NCI-H1048 (cell line): ENCODE measurements around the gene ZNF177.
"Not testable (repeated sequence)": the region's sequence is repeated elsewhere in the genome, so short reads cannot be mapped to it uniquely, and the experiment has no call there.

Experiments used
- DNase-seq: peaks from one replicate; lab custom pipeline; 2025; lab: John Stamatoyannopoulos, UW

The ZNF177 gene

DNA sequence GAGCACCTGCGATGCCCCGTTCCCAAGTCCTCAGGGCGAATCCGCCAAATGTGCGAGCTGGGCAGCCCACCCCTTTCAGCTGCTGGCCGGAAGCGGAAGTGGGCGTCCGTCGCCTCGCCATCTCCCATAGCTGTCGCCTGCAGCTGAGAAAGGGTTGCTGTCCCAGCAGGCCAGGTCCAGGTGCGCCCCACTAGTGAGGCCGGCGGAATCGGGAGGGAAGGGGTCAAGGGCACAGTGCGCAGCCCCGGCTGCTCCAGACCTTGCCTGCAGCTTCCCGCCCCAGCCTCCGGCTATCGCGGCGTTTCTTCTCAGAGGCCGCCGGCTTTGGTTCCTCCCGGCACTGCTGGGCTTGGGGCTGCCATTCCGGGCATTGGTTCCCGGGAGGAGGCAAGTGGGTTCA lies at the start of gene ZNF177:
Gene ZNF177 (plus strand): TSS at position 109 of the 400 bp plus-strand sequence. CDS start 15,299 bp downstream, outside the sequence.
- DNase-seq: no peak

DNA sequence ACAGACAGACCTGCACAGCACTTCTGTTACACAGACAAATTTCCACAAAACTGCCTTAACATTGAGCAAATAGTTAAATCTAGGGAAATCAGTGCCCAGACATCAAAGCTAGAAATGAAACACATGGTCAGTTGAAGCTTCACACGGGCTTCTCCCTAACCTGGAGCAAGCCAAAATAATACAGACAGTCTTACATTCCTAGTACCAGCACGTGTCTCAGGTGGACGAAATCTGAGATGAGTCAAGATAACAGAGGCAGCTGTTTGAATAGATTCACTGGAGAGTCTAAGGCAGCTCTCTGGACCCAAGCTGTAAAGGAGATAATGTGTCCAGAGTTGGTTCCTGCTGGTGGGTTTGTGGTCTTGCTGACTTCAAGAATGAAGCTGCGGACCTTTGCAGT lies 49.1 kb upstream of the ZNF177 start:
- no peak for DNase-seq

DNA sequence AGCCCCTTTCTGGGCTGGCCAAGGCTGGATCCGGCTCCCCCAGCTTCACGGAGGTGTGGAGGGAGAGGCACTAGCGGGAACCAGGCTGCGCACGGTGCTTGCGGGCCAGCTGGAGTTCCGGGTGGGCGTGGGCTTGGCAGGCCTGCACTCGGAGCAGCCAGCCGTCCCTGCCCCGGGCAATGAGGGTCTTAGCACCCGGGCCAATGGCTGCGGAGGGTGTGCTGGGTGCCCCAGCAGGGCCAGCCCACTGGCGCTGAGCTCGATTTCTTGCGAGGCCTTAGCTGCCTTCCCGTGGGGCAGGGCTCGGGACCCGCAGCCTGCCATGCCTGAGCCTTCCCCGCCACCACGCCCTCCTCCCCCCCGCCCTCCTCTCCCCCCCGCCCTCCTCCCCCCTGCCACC lies 41.5 kb upstream of the ZNF177 start:
- DNase-seq: no peak

DNA sequence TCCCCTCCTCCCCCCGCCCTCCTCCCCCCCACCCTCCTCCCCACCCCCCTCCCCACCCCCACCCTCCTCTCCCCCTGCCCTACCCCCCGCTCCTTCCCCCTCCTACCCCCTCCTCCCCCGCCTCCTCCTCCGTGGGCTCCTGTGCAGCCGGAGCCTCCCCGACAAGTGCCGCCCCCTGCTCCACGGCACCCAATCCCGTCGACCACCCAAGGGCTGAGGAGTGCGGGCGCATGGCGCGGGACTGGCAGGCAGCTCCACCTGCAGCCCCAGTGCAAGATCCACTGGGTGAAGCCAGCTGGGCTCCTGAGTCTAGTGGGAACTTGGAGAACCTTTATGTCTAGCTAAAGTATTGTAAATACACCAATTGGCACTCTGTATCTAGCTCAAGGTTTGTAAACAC lies 41.1 kb upstream of the ZNF177 start:
- DNase-seq: not testable (repeated sequence)

DNA sequence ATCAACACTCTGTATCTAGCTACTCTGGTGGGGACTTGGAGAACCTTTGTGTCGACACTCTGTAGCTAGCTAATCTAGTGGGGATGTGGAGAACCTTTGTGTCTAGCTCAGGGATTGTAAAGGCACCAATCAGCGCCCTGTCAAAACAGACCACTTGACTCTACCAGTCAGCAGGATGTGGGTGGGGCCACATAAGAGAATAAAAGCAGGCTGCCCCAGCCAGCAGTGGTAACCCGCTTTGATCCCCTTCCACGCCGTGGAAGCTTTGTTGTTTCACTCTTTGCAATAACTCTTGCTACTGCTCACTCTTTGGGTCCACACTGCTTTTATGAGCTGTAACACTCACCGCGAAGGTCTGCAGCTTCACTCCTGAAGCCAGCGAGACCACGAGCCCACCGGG lies 40.6 kb upstream of the ZNF177 start:
- not testable (repeated sequence) for DNase-seq

DNA sequence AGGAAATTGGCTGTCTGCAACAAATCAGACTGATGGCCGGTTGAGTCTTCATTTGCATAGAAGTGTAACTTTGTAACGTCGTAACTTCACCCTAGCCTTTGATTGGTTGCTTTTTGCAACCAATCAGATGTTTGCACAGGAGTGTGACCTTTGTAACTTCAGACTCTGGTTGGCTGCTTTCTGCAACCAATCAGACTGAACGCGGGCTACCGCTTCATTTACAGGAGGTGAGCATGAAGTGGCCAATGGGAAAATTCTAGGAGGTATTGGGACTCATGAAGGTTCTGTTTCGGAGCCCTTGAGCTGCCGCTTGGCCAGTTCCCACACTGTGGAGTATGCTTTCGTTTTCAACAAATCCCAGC lies 39.3 kb upstream of the ZNF177 start:
- DNase-seq: no peak

DNA sequence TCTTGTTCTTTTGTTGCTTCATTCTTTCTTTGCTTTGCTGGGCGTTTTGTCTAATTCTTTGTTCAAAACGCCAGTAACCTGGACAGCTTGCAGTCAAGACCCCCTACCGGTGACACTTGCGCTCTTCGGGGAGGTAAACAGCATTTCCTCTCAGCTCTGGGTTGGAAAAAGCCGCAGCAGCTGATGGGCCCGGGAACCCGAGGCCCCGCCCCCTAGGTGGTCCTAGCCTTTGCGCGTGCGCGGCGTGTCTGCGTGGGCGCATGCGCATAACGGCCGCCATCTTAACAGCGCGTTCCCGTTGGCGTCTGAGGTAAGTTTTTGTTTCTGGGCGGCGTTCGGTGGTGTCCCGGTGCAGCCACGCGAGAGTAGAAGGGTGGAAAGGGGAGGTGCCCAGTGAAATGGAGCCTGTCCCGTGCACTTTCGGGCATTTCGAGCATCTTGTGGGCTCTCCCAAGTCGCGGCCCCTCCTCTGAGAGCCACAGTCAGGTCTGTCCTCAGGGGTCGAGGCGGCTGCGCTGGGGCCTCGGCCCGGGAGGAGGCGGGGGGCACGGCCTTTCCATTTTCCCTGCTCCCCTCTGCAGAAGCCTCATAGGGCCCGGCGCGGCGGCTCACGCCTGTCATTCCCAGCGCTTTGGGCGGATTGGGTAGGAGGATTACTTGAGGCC lies 38.8 kb upstream of the ZNF177 start, which contains the start of gene ZNF559:
Gene ZNF559 (plus strand): TSS at position 261 of the 665 bp plus-strand sequence. CDS start 14,371 bp downstream, outside the sequence.
- peak; percentile 57 for DNase-seq

DNA sequence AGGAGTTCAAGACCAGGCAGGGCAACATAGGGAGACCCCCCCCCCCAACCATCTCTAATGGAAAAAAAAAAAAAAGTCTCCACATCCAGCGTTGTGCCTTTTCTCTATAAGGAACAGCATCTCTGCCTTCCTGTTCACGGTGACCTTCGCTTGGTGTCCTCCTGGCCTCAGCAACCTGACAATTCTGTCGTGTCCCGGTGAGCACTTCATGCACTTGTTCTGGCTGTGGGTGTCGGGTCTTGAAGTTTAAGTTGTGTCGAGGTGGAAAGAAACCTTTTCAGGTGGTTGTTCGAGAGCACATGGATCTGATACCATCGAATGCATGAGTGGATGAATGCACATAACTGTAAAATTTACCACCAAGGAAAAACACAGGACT lies 38.2 kb upstream of the ZNF177 start:
- DNase-seq: no peak

DNA sequence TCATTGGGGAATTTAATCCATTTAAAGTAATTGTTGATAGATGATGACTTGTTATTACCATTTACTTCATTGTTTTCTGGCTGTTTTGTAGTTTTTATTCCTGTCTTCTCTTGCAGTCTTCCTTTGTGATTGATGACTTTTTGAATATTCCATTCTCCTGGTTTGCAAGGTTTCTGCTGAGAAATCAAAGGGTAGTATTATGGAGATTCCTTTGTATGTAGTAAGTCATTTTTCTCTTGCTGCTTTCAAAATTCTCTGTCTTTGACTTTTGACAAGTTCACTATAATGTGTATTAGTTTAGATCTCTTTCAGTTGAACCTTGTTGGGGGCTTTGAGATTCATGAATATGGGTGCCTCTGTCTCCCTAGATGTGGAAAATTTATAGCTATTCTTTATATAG lies 32.8 kb upstream of the ZNF177 start:
- no peak for DNase-seq

DNA sequence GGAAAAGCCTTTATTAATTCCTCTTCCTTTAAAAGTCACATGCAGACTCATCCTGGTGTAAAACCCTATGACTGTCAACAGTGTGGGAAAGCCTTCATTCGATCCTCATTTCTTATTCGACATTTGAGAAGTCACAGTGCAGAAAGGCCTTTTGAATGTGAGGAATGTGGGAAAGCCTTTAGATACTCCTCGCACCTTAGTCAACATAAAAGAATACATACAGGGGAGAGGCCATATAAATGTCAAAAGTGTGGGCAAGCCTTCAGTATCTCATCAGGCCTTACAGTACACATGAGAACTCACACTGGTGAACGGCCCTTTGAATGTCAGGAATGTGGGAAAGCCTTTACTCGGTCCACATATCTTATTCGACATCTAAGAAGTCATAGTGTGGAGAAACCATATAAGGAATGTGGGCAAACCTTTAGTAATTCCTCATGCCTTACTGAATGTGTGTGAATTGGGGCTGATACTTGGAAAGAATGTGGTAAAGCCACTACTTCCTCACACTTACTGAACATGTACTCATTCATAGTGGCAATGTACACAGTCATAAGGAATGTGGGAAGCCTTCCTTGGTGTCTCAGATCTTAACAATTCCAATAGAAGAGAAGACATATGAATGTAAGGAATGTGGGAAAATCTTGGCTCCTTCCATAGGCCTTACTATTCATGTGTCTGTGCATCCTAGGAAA lies 20.1 kb upstream of the ZNF177 start:
- no peak for DNase-seq

DNA sequence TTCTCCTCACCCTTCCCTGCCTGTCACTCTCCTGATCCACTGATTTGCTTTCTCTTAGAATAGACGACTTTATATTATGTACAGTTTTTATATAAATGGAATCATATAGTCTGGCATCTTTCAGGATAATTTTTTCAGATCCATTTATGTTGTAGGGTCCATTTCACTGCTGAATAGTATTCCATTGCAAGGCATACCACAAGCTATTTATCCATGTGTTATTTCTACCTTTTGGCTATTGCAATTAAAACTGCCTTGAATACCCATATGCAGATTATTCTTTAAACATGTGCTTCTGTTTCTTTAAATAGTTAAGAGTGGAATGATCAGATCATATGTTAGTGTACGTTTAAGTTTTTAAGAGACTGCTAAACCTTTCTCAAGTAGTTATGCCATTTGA lies 17.8 kb upstream of the ZNF177 start:
- DNase-seq: no peak

DNA sequence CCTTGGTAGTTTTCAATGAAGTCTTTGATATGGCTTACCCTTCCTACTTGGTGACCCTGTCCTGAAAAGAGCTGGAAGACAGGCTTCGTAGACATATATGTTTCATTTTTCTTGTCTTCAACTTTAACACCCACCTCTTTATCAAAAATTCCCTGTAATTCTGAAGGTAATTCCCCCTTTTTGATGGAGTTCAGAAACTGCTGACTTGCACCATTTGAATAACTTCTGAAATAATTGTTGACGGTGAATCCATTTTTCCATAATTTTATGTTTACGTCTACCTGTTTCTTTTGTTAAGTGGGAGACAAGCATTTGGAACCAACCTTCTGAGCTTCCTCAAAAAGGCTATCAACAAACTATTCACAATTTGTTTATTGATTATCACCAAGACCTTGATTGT lies 14.6 kb upstream of the ZNF177 start:
- no peak for DNase-seq

DNA sequence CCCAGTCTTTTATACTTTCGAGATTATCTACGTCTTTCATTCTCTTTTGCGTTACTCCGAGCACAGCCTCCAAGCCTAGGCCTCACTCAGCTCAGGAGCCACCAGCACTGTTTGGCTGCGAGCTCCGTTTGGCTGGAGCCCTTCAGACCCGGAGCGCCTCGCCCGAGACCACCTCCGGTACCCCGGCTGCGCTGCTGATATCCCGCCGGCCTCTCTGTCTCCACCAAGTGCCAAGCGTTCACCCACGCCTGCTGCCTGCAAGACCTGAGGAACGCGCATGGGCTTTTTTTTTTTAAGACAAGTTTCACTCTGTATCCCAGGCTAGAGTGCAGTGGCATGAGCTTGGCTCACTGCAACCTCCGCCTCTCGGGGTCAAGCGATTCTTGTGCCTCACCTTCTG lies 14.1 kb upstream of the ZNF177 start:
- no peak for DNase-seq

DNA sequence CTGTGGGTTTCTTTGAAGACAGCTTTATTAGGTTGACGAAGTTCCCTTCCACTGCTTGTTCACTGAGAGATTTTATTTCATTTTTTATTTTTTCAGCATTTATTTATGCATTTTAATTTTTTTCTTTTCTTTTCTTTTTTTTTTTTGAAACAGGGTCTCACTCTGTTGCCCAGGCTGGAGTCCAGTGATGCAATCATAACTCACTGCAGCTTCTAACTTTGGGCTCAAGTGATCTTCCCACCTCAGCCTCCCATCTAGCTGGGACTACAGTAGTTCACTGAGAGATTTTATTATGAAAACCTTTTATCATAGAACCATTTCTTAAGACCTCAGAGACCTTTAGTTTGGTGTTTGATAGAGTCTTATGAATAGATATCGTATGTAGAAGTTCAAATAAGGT lies 10.3 kb upstream of the ZNF177 start:
- DNase-seq: no peak

DNA sequence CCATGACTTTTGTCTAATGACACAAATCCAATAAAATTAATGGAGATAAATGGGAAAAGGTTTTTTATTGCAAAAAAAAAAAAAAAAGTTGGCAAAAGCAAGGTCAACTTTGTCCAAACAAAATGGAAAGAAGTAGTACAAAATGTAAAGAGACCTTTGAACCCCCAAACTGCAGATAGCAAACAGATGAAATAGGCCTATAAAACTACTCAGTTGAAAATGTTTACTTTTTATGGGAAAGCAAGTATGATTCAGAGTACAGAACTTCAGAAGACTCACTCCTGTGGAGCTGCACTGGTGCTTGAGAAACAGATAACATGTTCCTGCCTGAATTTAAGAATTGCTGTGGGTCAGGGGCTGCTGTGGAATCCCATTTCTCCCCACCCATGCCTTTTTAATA lies 9.8 kb upstream of the ZNF177 start:
- no peak for DNase-seq

DNA sequence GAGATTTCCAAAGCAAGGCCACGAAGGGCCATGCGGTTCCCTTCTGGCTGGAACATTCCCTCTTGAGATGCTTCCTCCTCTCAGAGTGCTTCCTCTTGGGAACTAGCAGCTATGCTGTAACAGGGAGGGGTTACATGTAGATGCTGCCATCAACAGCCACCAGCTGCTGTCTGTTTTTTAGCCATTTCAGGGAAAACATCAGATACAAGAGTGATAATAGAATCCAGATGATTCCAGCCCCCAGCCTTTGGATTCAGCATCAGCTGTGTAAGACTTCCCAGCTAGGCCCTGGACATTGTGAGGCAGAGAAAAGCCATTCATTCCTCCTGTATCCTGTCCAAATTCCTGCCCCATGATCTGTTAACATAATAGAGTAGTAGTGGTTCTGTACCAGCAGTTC lies 8.2 kb upstream of the ZNF177 start:
- no peak for DNase-seq

DNA sequence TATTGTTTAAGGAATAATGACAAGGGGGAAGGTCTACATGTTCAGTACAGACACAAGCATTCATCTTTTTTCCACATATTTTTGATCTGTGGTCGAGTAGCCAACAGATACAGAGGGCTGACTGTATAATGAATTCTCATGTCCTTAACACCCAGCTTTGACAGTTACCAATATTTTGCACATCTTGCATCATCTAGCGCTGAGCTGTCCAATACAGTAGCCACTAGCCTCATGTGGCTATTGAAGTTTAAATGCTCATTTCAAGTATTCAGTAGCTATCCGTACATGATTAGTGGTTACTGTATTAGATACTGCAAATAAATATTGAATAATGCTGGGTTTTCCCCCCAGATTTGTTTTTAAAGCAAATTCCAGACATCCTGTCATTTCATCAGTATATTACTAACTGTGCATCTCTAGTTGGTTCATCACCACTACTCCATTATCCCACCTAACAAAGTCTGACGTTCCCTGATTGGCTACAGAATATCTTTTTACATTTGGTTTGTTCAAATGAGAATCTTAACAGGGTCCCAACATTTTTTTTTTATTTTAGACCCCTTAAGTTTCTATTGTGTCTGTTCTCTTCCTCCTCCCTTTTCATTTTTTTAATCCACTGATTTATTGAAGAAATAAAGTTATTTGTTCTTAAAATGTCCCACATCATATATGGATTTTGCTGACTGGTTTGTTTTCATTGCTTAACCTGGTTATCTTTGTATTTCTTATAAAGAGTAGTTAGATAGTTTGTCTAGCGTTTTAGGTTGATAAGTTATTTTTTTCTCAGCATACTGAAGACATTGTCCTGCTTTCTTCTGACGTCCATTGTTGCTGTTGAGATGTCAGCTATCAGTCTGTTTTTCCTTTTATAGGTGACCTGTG lies 8.2 kb downstream of the ZNF177 start:
- DNase-seq: no peak

DNA sequence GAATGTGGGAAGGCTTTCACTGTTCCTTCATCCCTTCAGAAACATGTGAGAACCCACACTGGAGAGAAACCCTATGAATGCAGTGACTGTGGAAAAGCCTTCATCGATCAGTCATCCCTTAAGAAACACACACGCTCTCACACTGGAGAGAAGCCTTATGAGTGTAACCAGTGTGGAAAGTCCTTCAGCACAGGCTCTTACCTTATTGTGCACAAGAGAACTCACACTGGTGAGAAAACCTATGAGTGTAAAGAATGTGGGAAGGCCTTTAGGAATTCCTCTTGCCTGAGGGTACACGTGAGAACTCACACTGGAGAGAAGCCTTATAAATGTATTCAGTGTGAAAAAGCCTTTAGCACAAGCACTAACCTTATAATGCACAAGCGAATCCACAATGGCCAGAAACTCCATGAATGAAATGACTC lies 18.6 kb downstream of the ZNF177 start:
- no peak for DNase-seq

DNA sequence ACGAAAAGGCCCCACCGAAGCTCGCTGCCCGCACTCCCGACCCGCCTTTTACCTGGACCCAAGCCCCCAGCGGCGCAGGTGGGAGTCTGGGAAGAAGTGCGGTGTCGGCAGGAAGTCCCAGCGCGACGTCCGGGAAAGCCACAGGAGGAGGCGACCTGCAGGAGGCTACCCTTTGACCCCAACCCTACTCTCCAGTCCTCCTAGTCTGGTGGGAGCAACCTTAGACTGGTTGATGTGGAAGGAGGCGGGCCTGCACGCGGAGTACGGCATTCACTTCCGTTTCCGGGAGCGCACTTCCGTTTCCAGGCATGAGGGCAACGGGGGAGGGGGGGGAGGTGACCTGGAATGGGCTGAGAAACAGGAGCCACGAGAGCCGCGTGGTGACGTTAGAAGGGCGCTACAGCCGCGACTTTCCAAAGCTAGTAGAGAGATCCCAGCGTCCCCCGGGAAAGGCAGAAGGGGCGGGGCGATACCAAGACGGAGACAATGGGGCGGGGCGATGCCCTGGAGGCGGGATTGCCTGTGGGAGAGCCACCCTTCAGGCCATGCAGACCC lies 44.1 kb downstream of the ZNF177 start:
- DNase-seq: no peak

DNA sequence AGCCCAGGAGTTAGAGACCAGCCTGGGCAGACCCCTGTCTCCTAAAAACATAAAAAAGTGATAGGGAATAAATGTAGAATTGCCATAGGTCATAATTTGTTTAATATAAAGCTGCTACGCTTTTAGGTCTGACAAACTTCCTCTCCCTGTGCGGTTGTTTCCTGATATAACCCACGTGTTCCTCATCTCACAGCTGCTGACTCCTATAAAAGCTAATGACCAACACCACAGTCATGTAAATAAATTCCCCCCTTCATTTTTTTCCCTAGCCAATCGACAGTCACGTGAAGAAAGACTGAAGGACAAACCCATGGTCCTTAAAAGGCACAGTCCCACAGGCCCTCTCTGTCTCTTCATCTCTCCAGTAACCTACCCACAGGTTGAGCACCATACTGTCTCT lies 45.0 kb downstream of the ZNF177 start:
- DNase-seq: no peak

DNA sequence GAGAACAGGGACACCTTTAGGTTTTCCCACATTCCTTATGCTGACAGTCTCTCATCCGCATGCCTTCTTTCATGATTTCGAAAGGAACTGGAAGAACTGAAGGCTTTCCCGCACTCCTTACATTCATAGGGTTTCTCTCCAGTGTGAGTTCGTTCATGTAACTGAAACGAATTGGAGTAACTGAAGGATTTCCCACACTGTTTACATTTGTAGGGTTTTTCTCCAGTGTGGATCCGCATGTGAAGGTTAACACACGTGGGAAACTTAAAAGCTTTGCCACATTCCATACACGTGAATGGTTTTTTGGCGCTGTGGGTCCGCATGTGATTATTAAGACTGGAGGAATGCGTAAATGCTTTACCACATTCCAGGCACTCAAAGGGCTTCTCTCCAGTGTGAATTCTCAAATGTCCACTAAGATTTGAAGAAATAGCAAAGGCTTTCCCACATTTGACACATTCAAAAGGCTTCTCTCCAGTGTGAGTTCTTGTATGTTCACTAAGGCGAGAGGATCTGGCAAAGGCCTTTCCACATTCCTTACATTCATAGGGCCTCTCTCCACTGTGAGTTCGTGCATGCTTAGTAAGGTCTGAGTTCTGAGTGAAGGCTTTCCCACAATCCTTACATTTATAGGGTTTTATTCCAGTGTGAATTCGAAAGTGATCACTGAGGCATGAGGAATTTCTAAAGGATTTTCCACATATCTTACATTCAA lies 50.6 kb downstream of the ZNF177 start:
- DNase-seq: no peak

DNA sequence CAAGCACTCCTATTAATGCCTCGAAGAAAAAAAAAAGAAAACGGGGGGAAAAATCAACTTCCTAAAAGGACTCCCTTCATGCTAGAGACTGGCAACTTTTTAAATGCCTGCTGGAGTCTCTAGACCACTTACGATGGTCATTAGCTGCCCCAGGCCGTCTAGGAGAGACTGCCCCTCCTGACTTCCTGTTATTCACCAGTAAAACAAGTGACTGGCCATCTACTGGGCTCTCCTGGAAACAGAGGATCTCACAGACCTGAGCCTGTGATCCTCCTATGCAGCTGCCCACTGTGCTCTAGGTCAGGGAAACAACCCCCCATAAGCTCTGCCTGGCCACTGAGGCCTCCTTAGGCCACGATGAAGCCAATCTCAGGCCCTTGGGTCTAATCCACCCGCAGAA lies 65.1 kb downstream of the ZNF177 start:
- no peak for DNase-seq
